GM12801 (cell line): Measurements from ENCODE around the gene TRABD2A.

ENCODE experiments used
- CTCF ChIP-seq: IDR thresholded peaks from one replicate; pipeline ENCODE4 v1.5.1; 2011; ENCODE audit warnings: control low read depth; ENCODE audit not compliant: insufficient read length; ENCODE audit errors: extremely low read depth

The TRABD2A gene

DNA sequence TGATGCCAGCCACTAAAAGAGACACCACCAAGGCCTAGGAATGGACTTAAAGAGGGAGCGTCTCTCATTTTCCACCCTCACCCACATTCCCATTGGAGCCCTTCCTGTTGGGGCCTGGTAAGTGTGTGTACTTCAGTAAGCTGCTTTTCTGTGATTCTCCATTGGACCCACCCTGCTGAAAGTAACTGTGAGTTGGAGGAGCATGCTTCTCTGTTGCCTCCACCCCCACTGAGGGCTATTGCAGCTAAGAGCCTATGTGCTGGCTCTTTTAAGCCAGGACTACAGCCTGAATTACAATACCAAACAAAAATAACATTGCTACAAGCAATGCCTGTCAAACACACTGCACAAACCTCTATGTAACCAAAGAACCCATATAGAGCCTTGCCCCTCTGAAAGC lies 81.1 kb downstream of the TRABD2A start:
- no peak for TF ChIP-seq CTCF

- no peak for TF ChIP-seq CTCF
These were observed 83.6 kb downstream of the TRABD2A start for GRCh38 chr2:84797271-84797670.

DNA sequence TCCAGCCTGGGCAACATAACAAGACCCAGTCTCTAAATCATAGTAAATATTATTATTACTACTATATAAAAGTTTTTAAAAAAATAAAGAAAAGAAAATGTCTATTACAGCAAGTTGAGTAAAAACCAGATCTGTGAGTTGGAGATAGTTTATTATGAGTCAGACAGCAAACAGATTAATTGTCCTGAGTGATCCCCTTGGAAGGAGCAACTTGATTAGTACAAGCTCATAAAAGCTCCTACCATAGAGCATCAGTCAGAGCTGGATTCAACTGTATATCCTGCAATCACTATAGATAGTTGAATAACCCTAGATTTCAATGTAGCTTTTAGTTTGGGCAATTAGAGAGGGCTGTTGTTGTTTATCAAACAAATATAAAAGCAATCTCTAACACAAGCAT lies 84.1 kb downstream of the TRABD2A start:
- TF ChIP-seq CTCF = no peak

- TF ChIP-seq CTCF = no peak
These were observed 87.2 kb downstream of the TRABD2A start for GRCh38 chr2:84793641-84794040.

DNA sequence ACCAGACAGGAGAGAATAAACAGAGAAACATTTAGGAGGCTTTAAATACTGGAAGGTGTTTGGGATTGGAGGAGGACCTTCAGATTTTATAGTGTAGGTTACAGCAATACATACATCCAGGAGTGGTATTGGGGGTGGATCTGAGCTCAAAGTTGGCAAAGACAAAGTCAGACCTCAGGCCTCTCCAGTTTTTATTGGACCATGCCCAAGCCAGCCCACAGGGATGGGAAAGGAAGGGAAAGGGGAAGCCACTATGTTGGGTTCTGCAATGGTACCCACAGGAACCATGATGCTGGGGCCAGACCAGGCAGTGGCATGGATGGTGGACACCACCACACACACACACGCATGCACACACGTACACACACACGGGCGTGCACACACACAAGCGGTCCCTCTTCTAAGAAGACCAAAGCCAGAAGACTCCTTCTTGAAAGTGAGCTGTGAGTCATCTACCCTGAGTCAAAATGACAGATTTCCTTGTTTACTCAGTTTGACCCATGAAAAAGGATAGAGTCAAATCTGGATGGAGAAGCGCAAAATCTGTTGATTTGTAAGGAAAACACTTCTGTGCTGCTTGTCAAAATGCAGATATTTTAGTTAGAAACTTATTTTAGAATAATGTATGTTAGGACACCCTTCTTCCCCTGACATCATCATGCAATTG lies 87.9 kb downstream of the TRABD2A start:
- no peak for TF ChIP-seq CTCF

GRCh38 chr2:84788498-84788897 lies 92.4 kb downstream of the TRABD2A start:
- no peak for TF ChIP-seq CTCF

GRCh38 chr2:84788027-84788426 lies 92.9 kb downstream of the TRABD2A start:
- no peak for TF ChIP-seq CTCF
